NCI-H82 (cell line): Measurements from ENCODE around the gene NDUFA13.

Source experiments
- DNase-seq: peaks from one replicate; lab custom pipeline; 2025; lab: John Stamatoyannopoulos, UW

The NDUFA13 gene

DNA sequence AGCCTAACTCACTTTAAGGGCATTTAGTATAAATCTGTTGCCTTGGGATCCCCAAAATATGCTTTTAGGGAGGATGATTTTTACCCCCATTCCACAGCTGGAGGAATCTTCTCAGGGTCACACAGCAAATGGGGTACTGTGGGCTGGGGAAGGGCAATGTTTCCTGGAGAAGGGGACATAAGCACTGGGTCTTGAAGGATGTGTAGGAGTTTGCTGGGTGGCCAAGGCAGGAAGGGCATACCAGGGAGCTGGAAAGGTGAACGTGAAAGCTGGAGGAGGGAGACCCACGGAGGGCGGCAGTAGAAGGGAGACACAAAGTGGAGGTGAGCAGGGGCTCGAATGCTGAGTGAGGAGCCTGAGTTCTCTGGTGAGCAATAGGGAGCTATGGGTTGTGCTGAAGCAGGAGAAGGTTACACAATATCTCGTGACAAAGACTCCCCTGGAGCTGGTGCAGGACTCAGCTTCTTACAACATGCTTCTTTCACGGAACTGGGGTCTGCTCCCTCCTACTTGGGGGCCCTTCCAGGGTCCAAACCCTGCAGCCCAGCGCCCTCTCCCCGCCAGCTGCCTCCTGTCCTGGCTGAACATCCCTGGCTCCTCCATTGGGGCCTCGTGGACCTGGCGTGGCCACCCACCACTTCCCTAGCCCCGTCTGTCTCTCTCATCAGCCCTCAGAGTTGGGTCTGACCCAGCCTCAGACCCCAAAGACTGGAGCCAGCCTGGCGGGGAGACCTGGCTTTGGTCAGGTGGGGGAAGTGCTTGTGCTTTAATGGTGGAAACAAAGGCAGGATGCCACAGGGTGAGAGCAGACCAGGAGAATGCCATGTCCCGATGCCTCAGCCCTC lies 33.1 kb downstream of the NDUFA13 start:
- DNase-seq: no peak

DNA sequence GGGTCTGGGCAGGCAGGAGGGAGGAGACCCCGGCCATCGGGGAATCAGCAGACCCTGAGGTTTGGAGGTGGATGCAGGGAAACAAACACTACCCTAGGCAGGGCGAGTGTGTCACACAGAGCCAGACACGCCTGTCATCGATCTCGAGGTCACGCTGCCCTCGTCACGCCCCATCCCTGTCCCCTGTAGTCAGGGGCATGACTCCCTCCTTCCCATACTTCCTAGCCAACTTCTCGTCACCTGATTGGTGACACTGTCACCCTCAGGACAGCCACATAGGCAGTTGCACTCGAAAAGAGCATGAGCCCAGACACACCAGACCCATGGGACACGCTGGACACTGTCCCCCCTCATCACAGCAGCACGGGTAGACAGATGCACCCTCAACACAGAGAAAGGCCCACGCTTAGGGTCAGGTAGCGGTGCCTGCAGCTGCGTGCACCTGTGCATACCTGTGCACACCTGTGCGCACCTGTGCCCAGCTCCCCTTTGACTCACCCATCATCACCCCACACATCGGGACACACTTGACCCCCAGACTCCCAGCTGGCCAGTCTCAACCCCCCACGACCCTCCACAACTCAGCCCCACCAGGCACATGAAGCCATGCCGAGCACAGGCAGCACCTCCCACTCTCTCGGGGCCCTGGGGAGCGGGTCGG lies 33.9 kb downstream of the NDUFA13 start:
- DNase-seq: peak; percentile 24

DNA sequence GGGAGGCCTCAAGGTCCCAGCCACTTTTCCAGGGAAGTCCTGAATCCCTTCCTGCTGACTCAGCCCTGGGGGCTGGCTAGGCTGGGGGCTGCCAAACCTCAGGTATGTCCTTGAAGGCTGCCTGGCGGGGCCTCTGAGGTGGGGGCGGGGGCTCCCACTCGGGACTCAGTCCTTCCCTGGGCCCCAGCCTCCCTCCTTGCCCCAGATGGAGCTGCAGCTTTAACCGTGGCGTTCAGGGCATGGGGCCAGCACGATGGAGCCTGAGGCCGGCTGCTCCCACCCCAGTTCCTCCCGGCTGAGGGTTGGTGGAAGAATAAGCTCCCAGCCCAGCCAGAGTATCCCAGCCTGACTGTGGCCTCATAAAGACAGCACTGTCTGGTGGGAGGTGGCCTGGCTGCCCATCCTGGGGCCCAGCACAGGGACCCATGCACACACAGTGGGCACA lies 34.5 kb downstream of the NDUFA13 start:
- DNase-seq: peak; percentile 44

DNA sequence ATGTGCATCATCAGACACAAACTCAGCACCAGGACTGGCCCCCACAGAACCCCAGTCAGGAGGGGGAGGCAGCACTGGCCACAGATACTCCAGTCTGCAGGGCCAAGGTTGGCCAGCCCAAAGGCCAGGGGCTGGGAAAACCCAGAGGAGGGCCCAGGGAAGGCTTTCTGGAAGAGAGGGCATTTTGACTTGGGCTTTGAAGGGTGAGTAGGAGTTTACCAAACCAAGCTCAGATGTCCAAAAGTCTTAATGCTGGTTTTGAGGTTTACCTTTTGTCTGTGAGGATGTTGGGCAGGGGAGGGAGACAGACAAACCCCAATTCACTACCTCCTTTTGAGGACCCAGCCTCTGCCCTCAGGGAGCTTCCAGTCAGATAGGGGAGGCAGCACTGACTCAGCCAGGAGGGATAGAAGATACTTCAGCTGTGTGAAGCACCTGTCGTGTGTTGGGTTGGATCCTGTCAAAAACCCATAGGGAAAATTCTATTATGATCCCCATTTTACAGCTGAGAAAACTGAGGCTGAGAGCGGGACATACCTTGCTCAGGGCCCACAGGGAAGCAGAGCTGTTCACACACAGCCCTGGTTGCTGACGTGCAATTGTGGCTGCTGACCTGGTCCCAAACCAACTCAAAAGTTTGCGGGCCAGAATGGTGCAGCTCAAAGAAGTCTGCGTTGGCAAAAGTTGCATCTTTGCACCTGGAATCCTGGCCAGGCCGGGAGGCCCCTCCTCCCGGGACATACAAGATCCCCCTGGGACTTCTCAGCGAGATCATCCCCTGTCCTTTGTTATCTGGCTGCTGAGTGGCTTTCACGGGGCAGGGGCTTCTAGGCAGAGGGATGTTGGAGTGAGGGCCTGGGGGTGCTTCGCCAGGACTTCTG lies 35.2 kb downstream of the NDUFA13 start:
- peak; percentile 63 for DNase-seq

DNA sequence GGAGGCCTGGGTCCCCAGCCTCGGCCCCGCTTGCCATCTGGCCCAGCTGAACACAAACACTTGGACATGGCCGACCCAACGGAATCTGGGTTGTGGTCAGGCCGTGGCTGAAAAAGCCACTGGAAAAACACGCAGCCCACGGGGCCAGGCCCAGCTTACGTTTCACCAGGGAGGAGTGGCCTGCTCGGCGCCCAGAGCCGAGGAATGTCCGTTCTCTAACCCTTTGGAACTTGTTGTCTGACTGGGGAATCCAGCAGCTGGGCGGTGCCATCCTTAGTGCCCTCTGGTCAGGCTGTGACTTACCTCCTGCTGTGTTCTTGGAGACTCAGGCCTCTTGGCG lies 35.8 kb downstream of the NDUFA13 start:
- DNase-seq: no peak

DNA sequence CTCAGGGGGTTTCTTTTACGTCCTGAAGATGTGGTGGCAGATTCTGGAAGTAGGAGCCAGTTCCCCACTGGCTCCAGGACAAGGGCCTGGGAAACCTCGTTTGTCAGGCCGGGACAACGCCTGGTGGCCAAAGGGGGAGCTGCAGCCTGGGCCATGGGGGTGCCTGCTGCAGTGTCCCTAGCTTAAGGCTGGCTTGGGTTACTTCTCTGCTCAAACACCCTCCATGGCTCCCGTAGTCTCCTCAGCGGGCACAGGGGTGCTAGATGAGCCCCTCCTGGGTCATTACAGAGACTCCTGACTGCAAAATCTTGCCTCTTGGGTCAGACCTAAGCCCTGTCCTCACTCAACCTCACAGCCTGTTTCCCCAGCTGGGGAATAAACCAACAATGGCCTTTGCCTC lies 36.8 kb downstream of the NDUFA13 start:
- DNase-seq: peak; percentile 57

DNA sequence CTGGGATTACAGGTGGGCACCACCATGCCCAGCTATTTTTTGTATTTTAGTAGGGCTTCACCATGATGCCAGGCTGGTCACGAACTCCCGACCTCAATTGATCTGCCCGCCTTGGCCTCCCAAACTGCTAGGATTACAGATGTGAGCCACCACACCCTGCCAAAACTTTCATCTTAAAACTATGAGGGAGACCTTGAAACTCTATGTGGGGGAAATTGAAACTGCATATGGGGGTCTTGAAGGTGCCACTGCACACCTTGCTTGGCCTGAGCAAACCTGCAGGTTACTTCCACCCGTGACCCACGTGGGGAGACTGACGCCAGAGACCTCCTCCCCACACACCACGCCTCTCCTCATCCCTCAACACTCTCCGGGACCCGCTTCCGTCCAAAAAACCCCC lies 37.6 kb downstream of the NDUFA13 start:
- DNase-seq: no peak

DNA sequence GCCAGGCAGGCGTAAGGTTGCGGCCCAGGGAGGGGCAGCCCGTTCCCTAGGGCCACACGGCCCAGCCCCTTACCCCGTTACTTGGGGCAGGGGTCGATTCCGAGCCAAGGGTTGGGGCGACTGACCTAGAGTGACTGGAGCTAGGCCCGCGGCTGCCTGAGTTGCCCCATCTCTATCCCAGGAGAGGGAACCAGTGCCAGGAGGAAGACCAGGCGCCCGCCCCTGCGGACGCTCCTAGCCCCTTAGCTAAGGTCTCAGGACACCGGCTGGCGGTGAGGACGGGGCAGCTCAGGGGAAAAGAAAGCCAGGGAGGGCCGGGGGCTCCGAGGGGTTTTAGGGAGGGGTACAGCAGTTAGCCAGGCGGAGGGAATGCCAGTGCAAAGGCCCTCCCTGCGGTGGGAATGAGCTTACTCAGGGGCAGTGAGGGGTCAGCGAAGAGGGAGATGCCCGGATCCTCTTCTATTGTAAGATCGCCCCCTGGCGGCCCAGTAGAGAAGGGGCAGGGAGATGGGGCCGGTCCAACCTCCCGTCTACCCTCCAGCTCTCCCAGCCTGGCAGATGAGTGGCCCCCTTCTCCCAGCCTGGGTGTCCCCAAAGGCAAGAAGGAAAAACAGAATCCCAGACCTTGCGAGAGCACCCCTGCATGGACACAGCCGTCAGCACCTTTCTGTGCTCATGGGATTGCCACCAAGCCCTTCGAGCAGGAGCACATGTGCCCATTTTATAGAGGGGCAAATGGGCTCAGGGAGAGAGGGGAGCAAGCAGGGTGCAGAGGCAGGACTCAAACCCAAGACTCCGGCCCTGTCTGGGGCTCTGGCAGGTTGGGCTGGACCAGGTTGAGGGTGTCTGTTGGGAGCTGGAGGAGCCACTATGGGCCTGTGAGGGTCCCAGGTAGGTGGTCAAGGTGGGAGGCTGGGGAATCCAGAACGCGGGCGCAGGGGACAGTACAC lies 38.3 kb downstream of the NDUFA13 start:
- DNase-seq: peak; percentile 83

DNA sequence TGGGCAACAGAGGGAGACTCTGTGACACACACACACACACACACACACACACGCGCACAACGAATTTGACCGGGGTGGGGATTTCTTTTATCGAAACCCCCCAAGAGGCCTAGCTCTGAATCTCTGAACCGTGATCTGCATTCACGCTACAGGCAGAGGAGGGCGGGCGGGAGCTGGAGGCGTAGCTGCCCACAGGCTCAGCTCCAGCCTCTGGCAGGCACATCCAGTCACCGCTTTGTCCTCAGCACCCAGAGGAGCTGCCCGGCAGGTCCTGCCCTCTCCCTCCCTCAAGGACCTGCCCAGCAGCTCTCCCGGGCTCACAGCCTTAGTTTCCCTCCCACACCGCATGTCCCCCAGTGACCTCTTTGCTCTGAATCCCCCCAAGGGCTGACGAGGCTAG lies 42.0 kb downstream of the NDUFA13 start:
- no peak for DNase-seq

DNA sequence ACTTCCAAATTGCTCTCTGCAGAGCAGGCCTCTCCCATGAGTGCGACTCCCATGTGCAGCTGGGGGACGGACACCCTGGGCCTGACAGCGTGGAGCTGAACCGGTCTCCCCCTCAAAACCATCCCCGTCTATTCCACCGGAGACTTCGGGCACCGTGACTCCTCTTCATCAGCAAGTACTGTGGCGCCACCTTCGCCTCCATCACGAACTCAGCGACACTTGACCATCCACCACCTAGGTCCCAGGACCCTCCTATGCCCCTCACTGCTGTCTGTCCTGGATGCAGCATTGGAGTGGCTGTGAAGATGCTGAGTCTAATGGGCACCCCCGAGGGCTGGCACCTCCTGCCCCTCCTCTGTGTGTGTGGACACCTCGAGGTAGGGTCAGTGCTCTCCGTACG lies 42.6 kb downstream of the NDUFA13 start:
- DNase-seq: no peak

DNA sequence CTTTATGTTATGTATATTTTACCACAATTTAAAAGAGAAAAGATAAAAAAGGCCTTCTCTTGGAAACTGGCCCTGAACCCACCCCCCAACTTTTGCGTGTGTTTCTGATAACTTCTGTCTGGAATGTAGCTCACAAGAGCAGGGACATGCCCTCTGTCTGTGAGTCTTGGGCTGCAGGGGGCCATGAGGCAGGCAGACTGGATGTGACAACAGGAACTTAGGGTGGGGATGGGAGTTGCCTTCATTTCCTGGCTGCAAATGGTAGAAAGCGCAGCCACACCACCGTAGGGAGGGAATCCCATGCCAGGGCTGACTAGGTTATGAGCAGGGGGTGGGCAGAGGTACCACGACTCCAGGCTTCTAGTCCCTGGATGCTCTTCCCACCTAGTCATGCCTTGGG lies 43.9 kb downstream of the NDUFA13 start:
- DNase-seq: no peak

DNA sequence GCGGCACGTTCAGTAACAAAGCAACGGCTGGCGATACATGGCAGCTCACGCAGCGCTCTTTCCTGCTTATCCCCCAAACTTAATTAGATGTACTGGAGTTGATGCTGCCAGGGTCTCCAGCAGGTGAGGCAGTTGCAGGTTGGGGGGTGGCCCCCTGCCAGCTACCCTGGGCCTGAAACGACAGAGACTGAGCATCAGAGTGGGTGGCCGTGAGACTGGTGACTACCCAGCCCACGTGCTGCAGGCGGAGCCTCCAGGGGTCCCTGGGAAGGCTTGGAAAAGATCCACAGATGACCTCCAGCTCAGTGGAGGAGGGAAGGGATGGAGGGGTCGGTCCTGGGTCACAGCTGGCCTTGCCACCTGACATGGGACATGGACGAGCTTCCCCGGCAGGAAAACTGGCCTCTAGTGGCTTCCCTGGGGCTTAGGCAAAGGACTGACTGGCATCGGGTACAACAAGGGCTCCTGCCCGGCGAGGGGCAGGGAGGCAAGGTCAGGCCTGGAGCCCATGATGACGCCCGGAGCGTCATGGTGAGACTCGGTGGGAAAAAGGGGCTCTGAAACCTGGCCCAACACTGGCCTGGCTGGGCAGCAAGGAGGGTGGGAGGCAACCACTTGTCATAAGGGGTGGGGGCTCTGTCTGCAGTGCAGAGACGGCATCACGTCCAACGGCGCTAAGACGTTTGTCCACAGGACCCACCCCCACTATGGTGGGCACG lies 46.1 kb downstream of the NDUFA13 start:
- no peak for DNase-seq

DNA sequence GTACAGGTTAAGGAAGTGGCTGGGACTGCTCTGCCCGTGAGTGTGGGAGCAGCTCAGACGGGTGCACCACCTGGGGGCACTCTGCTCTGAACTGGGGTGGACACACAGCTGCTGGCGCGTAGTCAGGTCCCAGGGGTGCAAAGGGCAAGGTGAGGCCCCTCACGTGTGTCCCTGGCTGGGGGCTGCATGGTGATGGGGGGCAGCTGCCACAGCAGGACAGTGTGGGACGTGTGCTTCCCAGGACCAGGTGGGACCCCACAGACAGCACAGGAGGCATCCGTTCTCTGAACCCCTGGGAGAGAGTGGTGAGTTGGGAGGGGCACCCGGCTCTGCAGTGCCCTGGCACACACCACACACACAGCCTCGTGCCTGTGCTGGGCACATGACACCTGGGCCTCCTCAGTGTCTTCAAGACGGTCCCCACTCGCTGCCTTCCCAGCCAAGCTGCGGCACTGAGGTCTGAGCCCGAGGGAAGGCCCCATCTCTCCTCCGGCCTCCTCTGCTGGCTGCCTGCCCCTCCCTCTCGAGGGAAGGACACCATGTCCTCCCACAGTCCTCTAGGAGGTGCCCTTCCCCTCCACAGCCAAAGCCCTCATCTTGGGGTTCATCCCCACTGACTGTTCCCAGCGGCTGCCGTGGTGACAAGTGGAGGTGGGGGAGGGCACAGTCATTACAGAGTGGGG lies 46.8 kb downstream of the NDUFA13 start:
- no peak for DNase-seq

DNA sequence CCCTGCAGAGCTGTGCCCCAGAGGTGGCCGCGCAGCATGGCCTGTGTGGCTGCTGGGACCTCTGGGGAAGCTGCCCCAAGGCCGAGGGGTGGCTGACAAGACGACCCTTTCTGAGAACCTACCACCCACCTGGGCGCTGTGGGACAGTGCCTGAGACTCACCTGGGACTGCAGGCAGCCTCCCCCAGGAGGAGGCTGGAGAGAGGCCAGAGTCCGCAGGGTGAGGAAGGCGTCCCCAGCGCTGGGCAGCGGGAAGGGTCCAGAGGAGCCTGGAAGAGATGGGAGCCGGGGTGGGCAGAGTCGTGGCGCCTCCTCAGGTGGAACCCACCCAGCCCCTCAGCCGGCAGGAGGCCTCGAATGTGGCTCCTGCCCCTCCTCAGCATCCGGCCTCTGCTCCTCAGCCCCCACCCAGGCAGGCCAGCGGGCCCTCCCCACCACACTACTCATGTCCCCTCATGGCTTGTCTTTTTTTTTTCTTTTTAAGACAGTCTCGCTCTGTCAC lies 47.4 kb downstream of the NDUFA13 start:
- no peak for DNase-seq

DNA sequence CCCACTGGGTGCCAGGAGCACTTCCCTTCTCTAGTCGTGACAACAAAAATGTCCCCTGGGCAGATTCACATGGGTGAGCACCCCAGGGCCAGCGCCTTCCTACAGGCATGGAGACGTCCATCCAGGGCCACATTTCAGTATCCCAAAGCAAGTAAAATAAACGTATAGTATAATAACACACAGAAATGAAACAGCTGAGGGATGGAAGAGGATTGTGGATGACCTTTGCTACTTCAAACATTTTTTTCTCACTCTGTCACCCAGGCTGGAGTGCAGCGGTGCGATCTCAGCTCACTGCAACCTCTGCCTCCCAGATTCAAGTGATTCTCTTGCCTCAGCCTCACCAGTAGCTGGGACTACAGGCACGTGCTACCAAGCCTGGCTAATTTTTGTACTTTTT lies 50.3 kb downstream of the NDUFA13 start:
- DNase-seq: no peak

DNA sequence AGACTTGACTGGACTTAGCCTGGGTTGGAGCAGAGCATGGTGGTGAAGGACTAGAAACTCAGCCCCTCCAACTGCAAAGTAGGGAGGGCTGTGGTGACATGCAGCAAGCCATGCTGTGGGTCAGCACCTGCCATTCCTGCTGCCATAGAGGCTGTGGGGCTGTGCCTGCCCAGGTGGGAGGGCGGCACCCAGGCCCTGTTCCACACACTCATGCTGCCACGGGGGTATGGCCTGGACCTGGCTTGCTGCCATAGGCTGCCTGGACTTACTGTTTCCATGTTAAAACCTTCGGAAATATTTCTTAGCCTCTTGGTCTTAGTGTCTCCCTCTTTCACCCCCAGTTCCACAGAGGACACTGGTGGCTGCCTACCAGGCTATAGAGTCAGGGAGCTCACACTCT lies 51.4 kb downstream of the NDUFA13 start:
- DNase-seq: no peak

DNA sequence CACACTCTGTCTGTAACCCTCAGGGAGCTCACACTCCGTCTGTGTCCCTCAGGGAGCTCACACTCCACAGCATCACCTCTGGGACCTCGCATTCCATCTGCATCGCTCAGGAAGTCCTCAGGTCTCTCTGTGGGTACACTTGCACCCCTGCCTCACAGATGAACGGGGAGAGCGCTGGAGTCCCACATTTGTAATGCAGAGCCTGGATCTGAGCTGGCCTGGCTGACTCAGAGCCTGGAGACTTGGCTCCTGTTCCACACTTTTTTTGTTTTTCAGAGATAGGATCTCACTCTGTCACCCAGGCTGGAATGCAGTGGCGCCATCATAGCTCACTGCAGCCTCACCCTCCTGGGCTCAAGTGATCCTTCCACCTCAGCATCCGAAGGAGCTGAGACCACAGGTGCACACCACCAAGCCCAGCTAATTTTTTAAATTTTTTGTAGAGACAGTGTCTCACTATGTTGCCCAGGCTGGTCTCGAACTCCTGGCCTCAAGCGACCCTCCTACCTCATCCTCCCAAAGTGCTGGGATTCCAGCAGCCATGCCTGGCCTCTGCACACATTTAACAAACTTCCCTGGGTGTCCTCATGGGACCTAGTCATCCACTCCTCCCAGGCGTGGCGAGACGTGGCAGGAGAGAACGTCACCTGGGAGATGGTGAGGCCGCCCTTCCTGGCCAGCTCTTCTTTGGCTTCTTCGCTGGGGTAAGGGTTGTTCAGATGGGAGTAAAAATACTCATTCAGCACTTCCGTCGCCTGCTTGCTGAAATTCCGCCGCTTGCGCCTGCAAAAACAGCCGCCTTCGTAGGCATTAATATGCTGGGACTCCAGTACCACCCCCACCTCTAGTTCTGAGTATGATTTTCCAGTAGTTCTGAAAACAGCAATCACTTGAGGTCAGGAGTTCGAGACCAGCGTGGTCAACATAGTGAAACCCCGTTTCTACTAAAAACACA lies 53.1 kb downstream of the NDUFA13 start:
- DNase-seq: no peak

DNA sequence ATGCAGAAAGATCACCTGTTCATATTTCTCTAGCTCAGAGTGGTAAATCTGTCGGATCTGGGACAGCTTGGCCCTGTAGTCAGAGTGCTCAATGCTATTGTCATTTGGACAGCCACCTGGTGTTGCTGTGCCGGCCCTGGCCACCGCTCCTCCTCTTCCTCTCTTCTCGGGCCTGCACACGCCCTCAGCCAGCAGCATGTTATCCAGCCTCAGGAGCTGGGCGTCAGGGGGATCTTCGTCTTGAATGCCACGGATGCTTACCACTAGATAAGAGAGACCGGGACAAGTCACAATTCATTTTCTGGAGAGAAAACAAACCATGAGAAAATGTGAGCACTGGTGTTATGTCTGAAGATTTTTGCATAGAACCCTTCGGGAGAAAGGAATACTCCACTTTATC lies 54.5 kb downstream of the NDUFA13 start:
- no peak for DNase-seq
